GM19324 (cell line): ENCODE results near the gene PEMT.

Experiments
- ATAC-seq: cut with Tn5 transposase; IDR thresholded peaks from one replicate; pipeline ENCODE4 v1.9.1; 2021; ENCODE audit warnings: mild to moderate bottlenecking, moderate library complexity; ENCODE audit not compliant: unreplicated experiment, low FRiP score

Gene PEMT

DNA sequence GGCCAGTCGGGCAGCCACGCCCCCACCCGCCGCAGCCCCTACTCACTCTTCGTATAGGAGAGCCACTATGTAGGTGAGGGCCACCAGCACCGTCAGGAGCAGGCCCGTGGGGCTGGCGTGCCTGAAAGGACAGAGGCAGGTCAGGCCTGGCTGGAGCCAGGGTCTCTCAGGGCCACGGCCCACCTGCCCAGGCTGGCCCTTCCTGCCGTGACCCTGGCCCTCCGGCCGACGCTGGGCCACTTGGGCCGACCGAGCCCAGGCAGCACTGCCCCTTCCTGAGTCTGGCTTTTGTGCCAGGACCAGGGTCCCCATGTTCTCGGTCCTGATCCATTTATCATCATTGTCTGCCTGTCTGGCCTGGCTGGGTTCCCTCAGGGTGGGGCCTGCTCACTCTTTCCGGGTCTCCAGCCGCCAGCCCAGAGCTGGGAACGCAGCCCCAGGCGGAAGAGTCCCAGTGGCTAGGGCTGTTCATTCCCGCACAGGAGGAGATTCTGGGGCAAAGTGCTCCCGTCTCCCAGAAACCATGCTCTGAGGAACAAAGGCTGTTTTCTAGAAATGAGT lies 85.2 kb downstream of the PEMT start:
- no peak for ATAC-seq

DNA sequence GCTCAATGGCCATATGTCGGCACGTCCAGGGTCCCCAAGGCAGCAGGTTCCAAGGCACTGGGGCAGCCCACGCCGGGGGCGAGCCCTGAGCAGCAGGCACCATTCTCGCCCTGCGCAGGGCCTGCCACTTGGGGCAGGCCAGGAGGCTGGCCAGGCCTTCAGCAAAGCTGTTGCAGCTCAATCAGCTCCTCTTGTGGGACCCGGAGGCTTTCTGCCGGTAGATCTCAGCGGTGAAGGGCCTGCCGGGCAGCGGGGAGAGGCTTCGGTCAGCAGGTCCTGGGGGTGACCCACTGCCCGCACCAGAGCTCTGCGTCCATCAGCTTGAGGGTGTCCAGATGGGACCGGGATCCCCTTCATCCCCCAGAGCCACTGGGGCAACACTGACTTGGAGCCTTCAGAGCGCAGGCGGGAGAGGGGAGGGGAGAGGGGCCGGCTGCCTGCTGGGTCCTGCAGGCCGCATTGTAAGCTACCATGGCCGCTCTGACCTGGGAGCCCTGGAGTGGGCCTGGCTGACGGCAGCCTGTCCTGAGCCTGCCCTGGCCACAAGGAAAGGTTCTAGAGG lies 85.8 kb downstream of the PEMT start:
- no peak for ATAC-seq

DNA sequence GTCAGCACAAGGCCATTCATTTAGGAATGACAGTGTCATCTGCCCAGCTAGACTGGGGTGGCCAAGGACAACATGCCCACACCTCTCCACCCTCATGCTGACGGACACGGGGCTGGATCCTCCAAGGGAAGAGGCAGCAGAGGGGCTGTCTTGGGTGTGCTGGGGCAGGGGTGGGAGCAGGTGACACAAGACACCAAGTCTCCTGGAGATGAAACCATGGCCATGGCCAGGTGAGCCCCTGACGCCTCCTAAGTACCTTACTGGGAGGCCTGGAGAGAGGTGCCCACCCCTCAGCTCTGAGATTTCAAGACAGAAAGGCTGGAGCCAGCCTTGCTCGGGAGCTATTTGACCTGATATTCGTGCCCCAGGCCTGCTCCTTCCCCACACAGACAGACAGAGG lies 86.4 kb downstream of the PEMT start:
- ATAC-seq: no peak

DNA sequence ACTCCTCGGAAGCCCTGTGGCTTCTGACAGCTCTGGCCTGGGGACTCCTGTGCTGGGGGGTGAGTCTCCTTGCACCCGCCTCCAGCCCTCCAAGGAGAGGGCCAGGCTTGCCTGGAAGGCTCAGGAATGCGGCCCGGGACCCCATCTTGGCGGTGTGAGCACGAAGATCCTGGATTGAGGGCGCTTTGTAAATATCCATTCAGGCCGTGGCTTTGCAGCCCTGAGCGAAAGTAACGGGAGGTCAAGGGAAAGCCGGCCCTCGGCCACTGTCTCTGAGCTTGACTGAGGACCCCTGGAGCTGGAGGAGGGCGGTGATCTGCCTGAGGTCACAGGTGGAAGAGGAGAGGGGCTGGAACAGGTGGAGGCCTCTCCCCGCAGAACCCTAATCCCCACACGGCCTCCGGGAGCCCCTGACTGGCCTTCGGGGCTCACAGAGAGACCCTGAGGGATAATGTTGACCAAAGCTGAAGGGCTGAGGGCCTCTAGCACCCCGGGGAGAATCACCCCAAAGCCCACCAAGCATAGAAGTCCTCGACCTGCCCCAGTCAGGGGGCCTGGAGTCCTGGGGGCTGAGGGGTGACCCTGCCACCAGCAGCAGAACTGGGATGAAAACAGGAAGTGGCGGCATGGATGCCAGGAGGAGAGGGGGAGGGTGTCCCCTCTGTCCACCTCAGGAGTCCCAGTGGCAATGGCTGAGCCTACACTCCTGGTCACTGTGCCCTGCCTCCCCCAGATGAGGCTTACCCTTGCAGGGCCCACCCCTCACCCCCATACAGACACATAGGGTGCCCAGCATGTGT lies 87.0 kb downstream of the PEMT start:
- ATAC-seq: no peak

DNA sequence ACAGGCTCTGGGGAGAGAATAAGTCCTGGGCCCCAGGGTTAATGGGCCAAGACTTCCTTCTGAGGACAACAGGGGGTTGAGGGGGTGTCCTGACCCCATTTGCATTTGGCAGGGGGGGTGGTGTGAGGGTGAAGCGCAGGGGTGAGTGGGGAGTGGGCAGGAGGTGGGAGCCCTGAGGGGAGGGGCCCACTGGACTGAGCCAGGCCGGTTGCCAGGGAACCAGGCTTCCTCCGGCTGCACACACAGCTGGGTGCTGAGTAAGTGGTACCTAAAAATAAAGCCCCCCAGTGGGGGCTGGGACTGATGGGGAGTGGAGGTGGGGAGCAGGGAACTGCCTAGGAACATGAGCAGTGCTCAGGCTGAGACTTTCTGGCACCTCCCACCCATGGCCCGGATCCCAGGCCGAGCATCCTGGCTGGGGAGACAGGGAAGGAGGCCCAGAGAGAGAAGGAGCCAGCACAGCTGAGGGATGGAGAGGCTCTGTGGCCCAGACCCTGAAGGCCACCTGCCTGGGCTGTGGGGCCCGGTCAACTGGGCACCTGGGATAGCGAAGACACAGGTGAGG lies 87.9 kb downstream of the PEMT start:
- ATAC-seq: no peak

DNA sequence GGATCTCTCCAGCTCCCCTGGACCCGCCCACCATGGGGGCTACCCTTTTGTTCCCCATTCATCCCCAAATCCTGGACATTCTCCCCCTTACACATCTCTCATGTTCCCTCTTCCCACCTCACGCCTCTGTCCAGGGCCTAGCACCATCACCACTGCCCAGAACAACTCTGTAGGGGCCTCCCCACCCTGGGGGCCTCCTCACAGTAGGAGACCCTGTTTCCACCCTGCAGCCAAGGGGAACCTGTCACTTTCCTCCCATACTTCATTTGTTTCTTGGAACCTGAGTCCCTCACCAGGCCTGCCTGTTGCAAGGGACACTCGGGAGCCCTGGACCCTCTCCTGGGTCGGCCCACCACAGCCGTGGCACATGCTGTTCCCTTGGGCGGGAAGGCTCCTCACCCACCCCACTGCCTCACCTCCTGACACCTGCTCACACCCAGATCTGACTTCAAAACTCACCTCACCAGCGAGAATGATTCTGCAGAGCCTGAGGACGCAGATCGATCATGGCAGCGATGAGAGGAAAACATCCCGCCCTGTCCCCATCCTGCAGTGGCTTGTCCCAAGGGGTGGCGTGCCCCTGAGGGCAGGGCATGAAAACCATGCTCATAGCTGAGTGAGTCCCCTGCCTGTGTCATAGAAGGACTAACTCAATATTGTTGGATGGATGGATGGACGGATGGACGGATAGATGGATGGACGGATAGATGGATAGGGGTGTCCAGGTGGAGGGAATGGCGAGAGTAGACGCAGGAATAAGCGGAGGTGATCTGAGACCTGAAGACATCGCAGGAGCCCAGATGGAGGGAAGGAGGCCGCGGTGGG lies 88.6 kb downstream of the PEMT start:
- ATAC-seq: no peak

DNA sequence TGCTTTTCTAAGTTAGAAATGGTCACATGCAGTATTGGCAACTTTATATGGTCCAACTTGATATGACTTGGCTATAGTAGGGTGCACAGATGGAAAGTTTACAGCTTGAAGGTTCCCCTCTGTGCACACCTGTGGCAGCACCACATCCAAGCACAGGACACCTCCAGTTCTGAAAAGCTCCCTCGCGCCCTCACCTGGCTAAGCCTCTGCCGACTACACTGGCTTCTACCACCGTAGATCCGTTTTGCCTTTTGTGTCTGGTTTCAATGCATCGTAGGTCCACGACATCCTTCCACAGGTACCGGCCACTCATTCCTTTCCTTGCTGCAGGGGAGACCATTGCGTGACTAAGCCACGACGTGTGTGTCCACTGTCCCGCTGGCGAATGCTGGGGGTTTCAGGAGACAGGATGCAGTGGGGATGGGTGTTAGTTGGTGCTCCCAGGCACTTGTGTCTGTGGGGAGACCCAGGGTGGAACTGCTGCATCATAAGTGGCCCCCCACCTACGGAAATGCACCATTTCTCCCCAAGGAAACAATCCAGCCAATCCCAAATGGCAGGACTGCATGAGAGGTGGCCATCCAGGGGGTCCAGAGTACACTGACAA lies 90.4 kb downstream of the PEMT start:
- no peak for ATAC-seq

DNA sequence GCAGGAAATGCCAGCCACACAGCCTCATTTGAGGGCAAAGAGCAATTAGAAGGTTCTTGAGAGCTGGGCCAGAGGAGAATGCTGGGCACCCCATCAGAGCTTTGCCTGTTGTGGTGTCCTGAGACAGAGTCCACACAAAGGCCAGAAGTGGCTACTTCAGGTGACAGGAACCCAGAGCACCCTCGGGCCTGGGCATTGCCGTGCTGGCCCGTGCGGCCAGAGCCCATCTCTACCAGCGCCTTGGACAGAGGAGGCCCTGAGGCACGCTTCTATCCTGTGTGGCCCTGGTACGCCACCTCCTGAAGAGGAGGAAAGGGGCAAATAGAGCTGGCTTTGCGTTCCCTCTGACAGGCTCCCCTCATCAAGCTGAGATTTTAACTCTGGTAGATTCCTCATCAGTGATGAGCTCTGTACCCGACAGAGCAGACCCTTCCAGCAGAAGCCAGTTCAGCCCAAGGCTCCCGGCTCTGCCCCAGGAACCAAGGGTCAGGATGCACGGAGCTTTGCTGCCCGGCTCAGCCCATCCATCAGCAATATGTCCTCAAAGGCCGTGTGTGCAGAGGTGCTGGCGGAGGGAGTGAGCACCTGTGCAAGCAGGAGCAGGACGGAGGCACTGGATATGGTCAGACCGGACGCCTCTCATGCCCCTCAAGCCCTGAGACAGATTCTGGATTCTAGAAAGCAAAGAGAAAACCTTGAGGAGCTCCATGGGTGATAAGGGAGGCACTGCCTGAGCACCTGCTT lies 91.9 kb downstream of the PEMT start:
- ATAC-seq: no peak

DNA sequence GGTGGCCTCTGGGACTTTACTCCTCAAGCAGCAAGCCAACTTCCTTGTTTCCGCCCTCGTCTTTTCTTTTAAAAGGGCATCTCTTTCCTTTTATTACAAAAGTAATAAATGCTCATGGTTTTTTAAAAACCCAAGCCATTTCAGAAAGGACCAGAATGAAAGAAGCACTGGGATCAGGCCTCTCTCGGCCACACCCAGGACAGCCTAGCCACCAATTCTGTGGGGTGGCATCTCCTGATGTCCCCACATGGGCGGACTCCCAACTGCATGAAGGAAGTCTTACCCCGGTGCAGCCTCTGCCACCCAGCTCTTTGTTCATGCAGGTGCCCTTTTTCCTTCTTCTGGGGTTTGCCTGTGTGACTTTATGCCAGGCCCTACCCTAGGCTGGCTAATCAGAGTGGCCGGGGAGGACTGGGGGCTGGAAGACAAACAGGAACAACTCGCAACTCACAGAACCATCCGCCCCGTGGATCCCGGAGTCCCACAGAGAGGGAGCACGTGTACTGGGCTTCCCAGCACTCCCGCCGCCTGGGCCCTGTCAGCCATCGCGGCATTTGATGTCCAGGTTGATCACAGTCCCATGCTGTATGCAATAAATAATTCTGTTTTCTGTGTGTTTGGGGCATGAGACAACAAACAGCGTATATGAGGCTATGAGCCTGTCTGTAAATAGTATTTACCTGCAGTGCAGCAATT lies 92.8 kb downstream of the PEMT start:
- no peak for ATAC-seq

DNA sequence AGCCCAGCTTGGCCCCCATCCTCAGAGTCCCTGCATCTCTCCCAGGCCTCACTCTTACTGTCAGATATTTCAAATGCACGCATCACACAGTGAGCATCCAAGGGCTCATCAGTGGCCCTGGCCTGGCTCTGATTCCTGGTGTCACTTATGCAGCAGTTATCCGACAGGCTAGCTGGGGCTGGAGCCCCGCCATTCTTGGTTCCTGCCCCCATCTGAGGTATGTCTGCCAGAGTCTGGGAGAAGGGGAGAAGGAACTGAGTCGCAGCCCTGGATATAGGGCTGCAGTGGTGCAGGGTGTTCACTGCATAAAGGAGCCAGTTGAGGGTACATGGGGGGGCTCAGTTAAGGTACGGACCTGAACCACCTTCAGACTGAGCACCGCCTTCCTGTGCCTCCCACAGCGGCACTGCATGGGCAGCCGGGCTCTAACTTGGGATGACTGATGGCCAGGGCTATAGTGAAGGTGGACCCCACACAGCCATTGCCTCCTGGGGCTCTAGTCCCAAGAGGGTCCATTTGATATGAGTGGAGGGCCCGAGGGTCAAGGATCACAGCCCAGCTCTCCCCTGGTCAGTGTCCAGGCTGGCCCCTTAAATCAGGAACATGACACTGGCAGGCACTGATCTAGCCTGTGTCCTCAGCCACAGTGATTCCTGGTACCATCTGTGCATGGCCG lies 93.5 kb downstream of the PEMT start:
- no peak for ATAC-seq

DNA sequence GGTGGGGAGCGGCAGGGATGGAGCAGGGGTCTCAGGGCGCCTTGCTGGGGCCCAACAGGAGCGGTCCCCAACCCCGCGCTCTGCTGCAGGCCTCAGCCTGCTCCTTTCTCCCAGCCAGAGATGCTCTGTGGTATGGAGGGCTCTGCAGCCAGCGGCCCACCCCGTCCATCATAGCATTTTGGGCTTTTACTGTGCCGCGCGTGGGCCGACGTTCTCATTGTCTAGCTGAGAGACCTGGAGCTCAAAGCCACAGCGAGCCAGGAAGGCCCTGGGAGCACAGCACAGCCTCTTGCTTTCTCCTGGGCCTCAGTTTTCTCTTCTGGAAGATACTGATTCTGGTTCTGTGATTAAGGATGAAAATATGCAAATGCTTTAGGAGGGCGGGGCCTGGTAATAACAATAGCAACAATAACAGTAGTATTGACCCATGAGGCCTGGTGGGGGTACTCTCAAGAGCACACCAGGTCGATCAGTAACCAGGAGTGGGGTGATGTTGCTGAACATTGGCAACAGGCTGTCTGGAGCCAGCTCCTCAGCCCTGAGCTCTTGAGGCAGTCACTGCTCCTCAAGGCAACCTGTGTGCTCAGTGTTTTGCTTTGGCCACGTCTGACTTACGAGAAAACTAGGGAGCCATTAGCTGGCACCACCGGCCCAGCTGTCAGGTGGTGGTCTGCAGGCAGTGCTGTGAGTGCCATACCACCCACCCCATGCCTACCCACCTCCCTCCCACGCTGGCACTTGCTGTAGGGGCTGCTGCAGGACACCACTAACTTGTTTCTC lies 94.3 kb downstream of the PEMT start:
- ATAC-seq: no peak

DNA sequence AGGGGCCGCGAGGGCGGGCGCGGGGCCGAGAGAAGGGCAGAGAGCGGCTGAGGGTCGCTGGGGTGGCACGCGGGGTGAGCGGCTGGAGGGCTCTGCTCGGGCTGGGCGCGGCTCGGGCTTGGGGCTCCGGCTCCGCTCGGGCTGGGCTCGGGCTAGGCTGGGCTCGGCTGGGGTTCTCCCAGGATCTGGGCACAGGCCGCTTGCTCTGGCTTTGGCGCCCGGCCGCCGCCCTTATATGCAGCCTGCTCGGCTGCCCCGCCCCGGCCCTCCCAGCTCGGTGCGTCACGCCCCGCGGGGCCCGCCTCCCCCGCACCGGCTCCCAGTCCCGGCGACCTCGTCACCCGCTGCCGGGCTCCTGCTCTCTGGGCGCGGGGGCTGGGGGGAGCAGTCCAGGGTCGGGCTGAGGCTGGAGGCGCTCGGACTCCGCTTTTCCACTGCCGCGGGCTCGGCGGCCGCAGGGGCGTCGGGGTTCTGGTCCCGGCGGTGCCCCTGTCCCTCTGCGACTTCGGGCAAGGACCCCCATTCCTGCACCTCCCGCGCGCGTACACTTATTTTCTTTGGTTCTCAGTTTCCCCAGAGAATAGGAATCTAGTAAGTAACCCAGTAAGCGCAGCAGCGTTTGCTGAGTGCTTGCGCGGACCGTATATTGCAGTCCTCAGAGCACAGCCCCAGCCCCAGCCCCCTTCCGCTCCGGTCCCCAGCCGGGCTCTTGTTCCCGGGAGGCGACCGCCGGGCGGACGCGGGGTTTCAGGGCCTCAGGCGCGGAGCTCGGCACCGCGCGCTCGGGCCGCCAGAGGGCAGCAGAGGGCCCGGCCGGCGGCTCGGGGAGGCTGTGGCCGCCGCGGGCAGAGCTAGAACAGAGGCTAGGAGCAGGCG lies 95.1 kb downstream of the PEMT start, which contains the start of gene RASD1:
TSS of gene RASD1 (minus strand) at position 207 of the 876 bp plus-strand sequence. CDS start 214 bp downstream, outside the sequence.
- peak; percentile 66 for ATAC-seq

DNA sequence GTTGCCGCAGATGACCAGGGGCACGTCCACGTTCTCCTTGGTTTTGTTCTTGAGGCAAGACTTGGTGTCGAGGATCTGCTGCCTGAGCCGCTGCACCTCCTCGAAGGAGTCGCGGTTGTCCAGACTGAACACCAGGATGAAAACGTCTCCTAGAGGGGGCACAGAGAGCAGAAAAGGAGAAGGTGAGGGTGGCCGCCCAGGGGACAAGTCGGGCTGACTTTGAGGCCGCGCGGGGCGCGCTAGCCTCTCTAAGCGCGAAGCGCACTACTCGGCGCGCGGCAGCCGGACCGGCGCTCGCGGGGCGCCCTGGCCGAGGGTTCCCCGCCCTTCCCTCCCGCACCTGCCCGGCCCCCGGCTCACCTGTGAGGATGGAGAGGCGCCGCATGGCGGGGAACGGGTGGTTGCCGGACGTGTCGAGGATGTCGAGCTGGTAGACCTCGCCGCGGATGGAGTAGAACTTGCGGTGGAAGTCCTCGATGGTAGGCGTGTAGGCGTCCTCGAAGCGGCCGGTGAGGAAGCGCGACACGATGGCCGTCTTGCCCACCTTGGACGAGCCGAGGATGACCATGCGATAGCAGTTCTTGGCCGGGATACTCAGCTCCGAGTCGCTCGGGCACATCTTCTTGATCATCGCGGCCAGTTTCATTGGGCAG lies 95.8 kb downstream of the PEMT start:
- ATAC-seq: no peak

DNA sequence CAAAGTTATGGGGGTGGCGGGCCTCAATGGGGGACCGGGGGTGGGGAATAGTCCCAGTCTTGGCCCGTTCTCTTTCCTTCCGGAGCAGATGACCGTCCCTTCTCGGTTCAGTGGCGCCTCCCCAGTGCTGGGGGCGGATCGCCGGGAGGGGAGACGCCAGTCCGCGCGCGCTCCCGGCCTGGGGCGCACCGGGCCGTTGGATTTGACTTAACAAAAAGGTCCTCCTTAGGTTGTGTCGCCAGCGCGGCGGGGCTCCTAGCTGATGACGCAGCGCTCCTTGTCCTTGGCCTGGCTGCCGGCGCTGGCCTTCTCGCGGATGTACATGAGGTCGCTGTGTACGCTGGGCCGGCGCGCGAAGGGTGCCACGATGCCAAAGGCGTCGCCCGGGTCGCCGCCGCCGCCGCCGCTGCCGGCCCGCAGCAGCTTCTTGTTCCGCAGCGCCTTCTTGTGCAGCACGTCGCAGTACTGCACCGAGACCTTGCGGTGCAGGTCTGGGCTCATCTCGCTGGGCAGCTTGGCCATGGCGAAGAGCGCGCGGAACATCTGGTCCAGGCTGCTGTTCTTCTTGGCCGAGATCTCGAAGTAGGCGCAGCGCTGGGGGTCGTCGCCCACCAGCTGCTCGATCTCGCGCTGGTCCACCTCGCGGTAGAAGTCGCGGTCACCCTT lies 96.5 kb downstream of the PEMT start:
- no peak for ATAC-seq

DNA sequence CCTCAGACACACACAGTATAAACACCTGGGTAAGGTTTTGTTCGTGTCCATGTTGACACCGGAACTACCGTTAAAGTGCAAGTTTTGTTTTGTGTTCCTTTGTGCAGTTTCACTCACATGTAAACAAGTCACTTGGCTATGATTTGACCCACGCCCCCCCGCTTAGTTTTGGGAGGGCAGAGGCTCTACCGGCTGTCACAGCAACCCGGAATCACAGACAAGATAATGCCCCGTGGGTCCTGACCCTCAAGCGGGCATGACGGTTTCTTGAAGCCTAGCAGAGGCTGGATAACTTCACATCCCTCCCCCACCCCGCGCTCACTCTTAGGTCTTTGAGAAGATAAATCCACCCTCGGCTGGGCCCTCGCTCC lies 97.0 kb downstream of the PEMT start:
- no peak for ATAC-seq

DNA sequence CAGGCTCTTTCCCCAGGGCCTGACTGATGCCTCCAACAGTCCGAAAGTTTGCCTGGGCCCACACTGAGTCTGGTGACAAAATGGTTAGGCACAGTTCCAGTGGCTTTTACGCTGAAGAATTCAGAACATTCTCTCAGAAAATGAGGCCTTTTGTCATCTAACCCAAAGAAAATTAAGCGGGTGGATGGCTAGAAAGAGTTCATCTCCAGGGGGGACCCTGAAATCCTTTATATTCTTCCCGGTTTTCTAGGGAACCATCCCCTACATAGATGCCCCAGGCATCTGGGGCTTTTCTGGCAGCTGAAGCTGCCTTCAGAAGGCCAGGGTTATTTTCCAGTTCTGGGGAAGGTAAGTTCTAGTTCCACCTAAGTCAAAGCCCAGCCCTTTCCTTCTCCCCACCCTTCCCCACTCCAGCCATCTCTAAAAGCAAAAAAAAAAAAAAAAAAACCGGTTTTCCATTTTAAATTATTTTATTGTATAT lies 97.5 kb downstream of the PEMT start:
- ATAC-seq: no peak
